HCT116 (cell line): ENCODE data around the gene C10orf62. TPM values are rescaled to one million over a fixed set of nuclear protein-coding genes. Genes with fewer than 3 reads are reported as not detected.

Source experiments
- ATAC-seq: fragments of 200-7000 bp; cut with Tn5 transposase; 2 replicates; pipeline ENCODE4 v1.9.1; 2020; ENCODE audit warnings: mild to moderate bottlenecking, moderate library complexity
- BruUV-seq: library from RNA; stranded (reverse); fragments of 400-500 nt; replicated peaks from 2 replicates; lab custom pipeline; 2021; lab: Mats Ljungman, UMichigan
- CTCF ChIA-PET: fragments of 300-600 bp; sonication (Branson Sonifier 250); formaldehyde crosslinking; loops from one replicate; lab custom pipeline; 2021; ENCODE audit warnings: antibody characterized with exemption; lab: Charles Lee
- POLR2A ChIA-PET: fragments of 300-600, 350-600 bp; sonication (Branson Sonifier 250); formaldehyde crosslinking; loops from one replicate; lab custom pipeline; 2021; ENCODE audit warnings: antibody characterized with exemption; lab: Charles Lee
- RAD21 ChIA-PET, 2 experiments: fragments of 300-600 bp; sonication (Branson Sonifier 250); formaldehyde crosslinking; loops; one replicate each; lab custom pipeline; 2023; ENCODE audit warnings: low total read pairs in 2 of 2; ENCODE audit not compliant: uncharacterized antibody in 2 of 2, unreplicated experiment in 2 of 2, low non-redundant PET in 1 of 2; lab: Charles Lee
- DNase-seq: peaks from one replicate; pipeline ENCODE4 v3.0.0-alpha.2; 2010; ENCODE audit warnings: low read depth, low spot score
- H2AFZ ChIP-seq: fragments of 200-600 bp; shearing (Covaris generic), sonication (generic); 2 replicates; pipeline ENCODE4 v1.6.1; 2017; ENCODE audit warnings: low read depth, mixed run types, mixed read lengths, antibody characterized with exemption, low read length; ENCODE audit not compliant: poor library complexity, severe bottlenecking
- H3K27ac ChIP-seq: 2 replicates; pipeline ENCODE4 v1.5.1; 2012; ENCODE audit warnings: low read depth, low read length
- H3K27me3 ChIP-seq: fragments of 200-600 bp; sonication (generic); 2 replicates; pipeline ENCODE4 v1.6.1; 2016; ENCODE audit warnings: mixed run types, low read length, mixed read lengths; ENCODE audit not compliant: insufficient read depth
- H3K36me3 ChIP-seq, 2 experiments: fragments of 200-500 bp in 1 of 2; fragments of 200-600 bp in 1 of 2; sonication (Bioruptor generic) in 1 of 2; sonication (generic) in 1 of 2; 2 replicates each; pipeline versions ENCODE4 v1.5.1 to v1.6.1; 2014 to 2016; ENCODE audit warnings: low read length in 2 of 2, inconsistent platforms in 1 of 2, mixed read lengths in 1 of 2, mixed run types in 1 of 2; ENCODE audit not compliant: insufficient read depth in 2 of 2, control insufficient read depth in 1 of 2
- H3K4me1 ChIP-seq, 2 experiments: fragments of 200-600 bp in 1 of 2; sonication (generic) in 1 of 2; 2 replicates each; pipeline versions ENCODE4 v1.5.1 to v1.6.1; 2012 to 2017; ENCODE audit warnings: low read length in 2 of 2, inconsistent platforms in 1 of 2, mild to moderate bottlenecking in 1 of 2, mixed read lengths in 1 of 2, mixed run types in 1 of 2, moderate library complexity in 1 of 2; ENCODE audit not compliant: insufficient read depth in 2 of 2, control insufficient read depth in 1 of 2
- H3K4me2 ChIP-seq: fragments of 200-600 bp; sonication (generic); 2 replicates; pipeline ENCODE4 v1.6.1; 2017; ENCODE audit warnings: mixed run types, low read length, mixed read lengths
- H3K4me3 ChIP-seq, 2 experiments: fragments of 200-600 bp in 1 of 2; sonication (generic) in 1 of 2; replicated peaks in 1 of 2; 2 replicates each; pipeline ENCODE4 v1.5.1; 2011 to 2016; ENCODE audit warnings: low read length in 2 of 2, control low read depth in 1 of 2, low read depth in 1 of 2, mild to moderate bottlenecking in 1 of 2, mixed read lengths in 1 of 2, mixed run types in 1 of 2
- H3K79me2 ChIP-seq: fragments of 200-600 bp; sonication (generic); 2 replicates; pipeline ENCODE4 v1.6.1; 2017; ENCODE audit warnings: mild to moderate bottlenecking, mixed run types, low read length, moderate library complexity, mixed read lengths; ENCODE audit not compliant: insufficient read depth
- H3K9ac ChIP-seq: fragments of 200-600 bp; sonication (generic); 2 replicates; pipeline ENCODE4 v1.6.1; 2016; ENCODE audit warnings: low read length, mixed read lengths
- H3K9me2 ChIP-seq: fragments of 200-600 bp; sonication (generic), shearing (Covaris generic); 2 replicates; pipeline ENCODE4 v1.6.1; 2017; ENCODE audit warnings: mixed run types, mild to moderate bottlenecking, moderate library complexity; ENCODE audit not compliant: insufficient read depth
- H3K9me3 ChIP-seq, 2 experiments: fragments of 200-500 bp in 1 of 2; fragments of 200-600 bp in 1 of 2; sonication (Bioruptor generic) in 1 of 2; sonication (generic) in 1 of 2; 2 replicates each; pipeline ENCODE4 v1.6.1; 2014 to 2017; ENCODE audit warnings: low read length in 2 of 2, mixed read lengths in 2 of 2, inconsistent platforms in 1 of 2, low read depth in 1 of 2, mild to moderate bottlenecking in 1 of 2, mixed run types in 1 of 2, moderate library complexity in 1 of 2; ENCODE audit not compliant: control insufficient read depth in 1 of 2, insufficient read depth in 1 of 2
- H4K20me1 ChIP-seq: fragments of 200-600 bp; sonication (generic), shearing (Covaris generic); 2 replicates; pipeline ENCODE4 v1.6.1; 2017; ENCODE audit warnings: mixed run types, mild to moderate bottlenecking, moderate library complexity; ENCODE audit not compliant: insufficient read depth
- CBX3 ChIP-seq: IDR thresholded peaks from 2 replicates; pipeline ENCODE4 v1.6.1; 2012; ENCODE audit warnings: low read depth
- CEBPB ChIP-seq: IDR thresholded peaks from 2 replicates; pipeline ENCODE4 v1.6.1; 2012; ENCODE audit warnings: low read depth
- EGR1 ChIP-seq: IDR thresholded peaks from 2 replicates; pipeline ENCODE4 v1.6.1; 2012; ENCODE audit warnings: low read depth
- ELF1 ChIP-seq: IDR thresholded peaks from 2 replicates; pipeline ENCODE4 v1.6.1; 2012; ENCODE audit warnings: low read depth, borderline replicate concordance
- EZH2 ChIP-seq: fragments of 200-600 bp; sonication (generic); IDR thresholded peaks from 2 replicates; pipeline ENCODE4 v1.6.1; 2017; ENCODE audit warnings: antibody characterized with exemption, mixed run types
- FOSL1 ChIP-seq: IDR thresholded peaks from 2 replicates; pipeline ENCODE4 v1.6.1; 2012; ENCODE audit warnings: low read depth
- MAX ChIP-seq: IDR thresholded peaks from 2 replicates; pipeline ENCODE4 v1.6.1; 2012
- POLR2A ChIP-seq: IDR thresholded peaks from 2 replicates; pipeline ENCODE4 v1.7.0; 2011; ENCODE audit warnings: borderline replicate concordance; ENCODE audit not compliant: insufficient read depth, insufficient read length; ENCODE audit errors: extremely low read depth
- SIN3A ChIP-seq: IDR thresholded peaks from 2 replicates; pipeline ENCODE4 v1.6.1; 2012; ENCODE audit warnings: low read depth
- SP1 ChIP-seq: IDR thresholded peaks from 2 replicates; pipeline ENCODE4 v1.6.1; 2012; ENCODE audit warnings: low read depth
- SRF ChIP-seq: IDR thresholded peaks from 2 replicates; pipeline ENCODE4 v1.6.1; 2012; ENCODE audit warnings: low read depth
- TCF7L2 ChIP-seq: IDR thresholded peaks from 2 replicates; pipeline ENCODE4 v1.7.0; 2011; ENCODE audit warnings: borderline replicate concordance, inconsistent platforms; ENCODE audit not compliant: insufficient read depth, insufficient read length; ENCODE audit errors: extremely low read depth
- YY1 ChIP-seq: IDR thresholded peaks from 2 replicates; pipeline ENCODE4 v1.6.1; 2011; ENCODE audit warnings: low read length, low read depth, moderate library complexity, mild to moderate bottlenecking; ENCODE audit not compliant: insufficient replicate concordance; ENCODE audit errors: extremely low read depth
- ZBTB33 ChIP-seq: IDR thresholded peaks from 2 replicates; pipeline ENCODE4 v1.6.1; 2011; ENCODE audit warnings: mild to moderate bottlenecking, low read length, moderate library complexity; ENCODE audit not compliant: insufficient replicate concordance; ENCODE audit errors: extremely low read depth
- intact Hi-C: fragments of 100-400 bp; cut with micrococcal nuclease; formaldehyde crosslinking; loops from 2 replicates; pipeline ENCODE4 v1.10.0; 2022
- total RNA-seq: library from RNA; stranded (reverse); gene quantifications from one replicate; pipeline ENCODE4 v1.2.1, GENCODE V29; 2021; ENCODE audit not compliant: unreplicated experiment
- TF ChIP-seq, protein P1 (sequence below), 3 experiments: fragments of 200-600 bp in 1 of 3; sonication (generic) in 1 of 3; IDR thresholded peaks in 2 of 3; conservative IDR thresholded peaks in 1 of 3; 2 replicates each; pipeline ENCODE4 v1.5.1; 2012 to 2017; ENCODE audit warnings: low read depth in 2 of 3, low read length in 2 of 3, antibody characterized with exemption in 1 of 3, borderline replicate concordance in 1 of 3, control low read depth in 1 of 3, mild to moderate bottlenecking in 1 of 3, mixed read lengths in 1 of 3, mixed run types in 1 of 3, moderate library complexity in 1 of 3; ENCODE audit not compliant: insufficient read depth in 1 of 3

C10orf62 gene
- total RNA-seq, 1 experiment from 2014 or later: 0.32 TPM

DNA sequence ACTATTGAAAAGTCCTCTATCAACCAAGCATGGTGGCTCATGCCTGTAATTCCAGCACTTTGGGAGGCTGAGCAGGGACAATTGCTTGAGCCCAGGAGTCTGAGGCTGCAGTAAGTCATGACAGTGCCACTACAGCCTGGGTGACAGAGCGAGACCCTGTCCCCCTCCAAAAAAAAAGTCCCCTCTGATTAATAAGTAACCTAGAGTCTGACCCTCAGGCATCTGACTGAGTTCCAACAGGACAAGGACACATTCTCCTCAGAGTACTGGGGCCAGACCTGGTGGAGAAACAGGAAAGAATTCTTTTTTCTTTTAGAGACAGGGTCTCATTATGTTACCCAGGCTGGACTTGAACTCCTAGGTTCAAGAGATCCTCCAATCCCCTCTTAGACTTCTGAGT, 33.8 kb downstream of the C10orf62 start:
- no peak overlapping the region for H2AFZ ChIP-seq
- ChIA-PET POLR2A (no interaction called here), CTCF (no interaction called here), RAD21 (interaction anchor here in 1 of 2 experiments (0.7 kb wide), 1 partner anchor 11 kb away, joined by 3 read pairs; no protein-coding TSS in a partner anchor)
- H3K4me2 ChIP-seq: no peak overlapping the region
- H3K4me1 ChIP-seq: peaks cover 0 to 15% of the 10 kb centered on the region in 2 experiments; a peak in 2 of 4 replicates
- DNase-seq: no peak
- TF ChIP-seq SRF (no peak), MAX (no peak), CEBPB (no peak), EGR1 (no peak), POLR2A (no peak), YY1 (no peak), SP1 (no peak), SIN3A (no peak), CBX3 (no peak), FOSL1 (no peak), ZBTB33 (no peak), EZH2 (no peak), TCF7L2 (no peak), ELF1 (no peak)
- TF ChIP-seq, protein P1, sequence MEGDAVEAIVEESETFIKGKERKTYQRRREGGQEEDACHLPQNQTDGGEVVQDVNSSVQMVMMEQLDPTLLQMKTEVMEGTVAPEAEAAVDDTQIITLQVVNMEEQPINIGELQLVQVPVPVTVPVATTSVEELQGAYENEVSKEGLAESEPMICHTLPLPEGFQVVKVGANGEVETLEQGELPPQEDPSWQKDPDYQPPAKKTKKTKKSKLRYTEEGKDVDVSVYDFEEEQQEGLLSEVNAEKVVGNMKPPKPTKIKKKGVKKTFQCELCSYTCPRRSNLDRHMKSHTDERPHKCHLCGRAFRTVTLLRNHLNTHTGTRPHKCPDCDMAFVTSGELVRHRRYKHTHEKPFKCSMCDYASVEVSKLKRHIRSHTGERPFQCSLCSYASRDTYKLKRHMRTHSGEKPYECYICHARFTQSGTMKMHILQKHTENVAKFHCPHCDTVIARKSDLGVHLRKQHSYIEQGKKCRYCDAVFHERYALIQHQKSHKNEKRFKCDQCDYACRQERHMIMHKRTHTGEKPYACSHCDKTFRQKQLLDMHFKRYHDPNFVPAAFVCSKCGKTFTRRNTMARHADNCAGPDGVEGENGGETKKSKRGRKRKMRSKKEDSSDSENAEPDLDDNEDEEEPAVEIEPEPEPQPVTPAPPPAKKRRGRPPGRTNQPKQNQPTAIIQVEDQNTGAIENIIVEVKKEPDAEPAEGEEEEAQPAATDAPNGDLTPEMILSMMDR (IDR thresholded peaks at IDR 0.05 in 2 of 3, conservative IDR thresholded peaks at IDR 0.05 in 1 of 3; ENCODE audit: borderline replicate concordance in 1 of 3, insufficient read depth in 1 of 3, low read depth in 2 of 3, low read length in 2 of 3): no peak
- H3K4me3 ChIP-seq: no peak overlapping the region
- no TSS peak for BruUV-seq
- no peak overlapping the region for H3K9ac ChIP-seq
- no peak for ATAC-seq
- no peak overlapping the region for H3K27ac ChIP-seq
- H3K27me3 ChIP-seq: no peaks in the 10 kb centered on the region
- H3K9me3 ChIP-seq: no peaks in the 10 kb centered on the region
- no peaks in the 10 kb centered on the region for H3K36me3 ChIP-seq
- no peaks in the 10 kb centered on the region for H4K20me1 ChIP-seq
- H3K9me2 ChIP-seq: no peaks in the 10 kb centered on the region
- no peaks in the 10 kb centered on the region for H3K79me2 ChIP-seq
- intact Hi-C loops: no loop called here
